Measurements from ENCODE around the gene POMP.

- no peak for TF ChIP-seq CTCF (IDR thresholded peaks at IDR 0.05)
- TF ChIP-seq SP1 (CRISPR knock-in tag; conservative IDR thresholded peaks at IDR 0.05): no peak
- TF ChIP-seq SOX15 (CRISPR knock-in tag; IDR thresholded peaks at IDR 0.05): no peak
- no peak for TF ChIP-seq E2F1 (CRISPR knock-in tag; IDR thresholded peaks at IDR 0.05)
- no peak for TF ChIP-seq ETV6 (CRISPR knock-in tag; IDR thresholded peaks at IDR 0.05)
- TF ChIP-seq CREB1 (CRISPR knock-in tag; IDR thresholded peaks at IDR 0.05): no peak
- TF ChIP-seq USF2 (CRISPR knock-in tag; IDR thresholded peaks at IDR 0.05): no peak
- no peak for TF ChIP-seq KAT7 (CRISPR knock-in tag; IDR thresholded peaks at IDR 0.05; ENCODE audit: borderline replicate concordance)
Measured at GRCh38 chr13:28650284-28650683, 8.6 kb upstream of the POMP start.
